ENCODE data around the gene NASP. TPM values are rescaled to one million over a fixed set of nuclear protein-coding genes. Genes with fewer than 3 reads are reported as not detected.

Gene NASP
- total and polyA plus RNA-seq, 2 experiments from 2014 or later: 294 to 1,039 TPM

DNA sequence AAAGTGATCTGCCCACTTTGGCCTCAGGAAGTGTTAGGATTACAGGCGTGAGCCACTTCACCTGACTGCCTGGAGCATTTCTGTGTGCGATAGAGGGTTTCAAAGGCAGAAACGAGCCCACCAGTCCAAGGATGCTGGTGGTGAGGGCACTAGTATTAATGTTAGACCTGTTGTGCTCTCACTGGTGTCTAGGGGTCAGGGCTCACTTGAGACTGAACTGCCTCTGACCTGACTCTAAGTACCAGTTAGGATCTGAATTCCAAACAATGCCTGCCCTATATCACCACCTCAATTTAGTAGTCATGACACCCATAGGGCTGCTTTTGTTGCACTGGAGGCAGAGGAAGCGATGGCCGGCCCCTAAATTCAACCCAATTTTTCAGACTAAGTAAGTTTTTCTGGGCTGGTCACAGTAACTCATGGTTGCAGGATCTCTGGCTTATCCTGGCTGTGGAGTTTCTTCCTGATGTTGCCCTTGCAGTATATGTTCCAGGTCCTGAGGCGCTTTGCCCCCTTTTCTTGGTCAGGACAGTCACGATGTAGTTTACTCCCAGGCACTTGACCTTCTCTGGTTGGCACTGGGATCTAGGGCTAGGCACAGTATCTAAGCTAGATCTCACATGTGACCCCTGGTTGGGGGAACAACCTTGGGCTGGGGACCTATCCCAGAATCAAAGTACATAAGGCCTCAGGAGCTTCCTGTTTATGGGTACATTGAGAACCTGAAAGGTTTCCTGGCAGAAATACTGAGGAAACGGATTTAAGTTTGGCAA is 35.5 kb downstream of the NASP start (continued):
- TF ChIP-seq, protein P1, sequence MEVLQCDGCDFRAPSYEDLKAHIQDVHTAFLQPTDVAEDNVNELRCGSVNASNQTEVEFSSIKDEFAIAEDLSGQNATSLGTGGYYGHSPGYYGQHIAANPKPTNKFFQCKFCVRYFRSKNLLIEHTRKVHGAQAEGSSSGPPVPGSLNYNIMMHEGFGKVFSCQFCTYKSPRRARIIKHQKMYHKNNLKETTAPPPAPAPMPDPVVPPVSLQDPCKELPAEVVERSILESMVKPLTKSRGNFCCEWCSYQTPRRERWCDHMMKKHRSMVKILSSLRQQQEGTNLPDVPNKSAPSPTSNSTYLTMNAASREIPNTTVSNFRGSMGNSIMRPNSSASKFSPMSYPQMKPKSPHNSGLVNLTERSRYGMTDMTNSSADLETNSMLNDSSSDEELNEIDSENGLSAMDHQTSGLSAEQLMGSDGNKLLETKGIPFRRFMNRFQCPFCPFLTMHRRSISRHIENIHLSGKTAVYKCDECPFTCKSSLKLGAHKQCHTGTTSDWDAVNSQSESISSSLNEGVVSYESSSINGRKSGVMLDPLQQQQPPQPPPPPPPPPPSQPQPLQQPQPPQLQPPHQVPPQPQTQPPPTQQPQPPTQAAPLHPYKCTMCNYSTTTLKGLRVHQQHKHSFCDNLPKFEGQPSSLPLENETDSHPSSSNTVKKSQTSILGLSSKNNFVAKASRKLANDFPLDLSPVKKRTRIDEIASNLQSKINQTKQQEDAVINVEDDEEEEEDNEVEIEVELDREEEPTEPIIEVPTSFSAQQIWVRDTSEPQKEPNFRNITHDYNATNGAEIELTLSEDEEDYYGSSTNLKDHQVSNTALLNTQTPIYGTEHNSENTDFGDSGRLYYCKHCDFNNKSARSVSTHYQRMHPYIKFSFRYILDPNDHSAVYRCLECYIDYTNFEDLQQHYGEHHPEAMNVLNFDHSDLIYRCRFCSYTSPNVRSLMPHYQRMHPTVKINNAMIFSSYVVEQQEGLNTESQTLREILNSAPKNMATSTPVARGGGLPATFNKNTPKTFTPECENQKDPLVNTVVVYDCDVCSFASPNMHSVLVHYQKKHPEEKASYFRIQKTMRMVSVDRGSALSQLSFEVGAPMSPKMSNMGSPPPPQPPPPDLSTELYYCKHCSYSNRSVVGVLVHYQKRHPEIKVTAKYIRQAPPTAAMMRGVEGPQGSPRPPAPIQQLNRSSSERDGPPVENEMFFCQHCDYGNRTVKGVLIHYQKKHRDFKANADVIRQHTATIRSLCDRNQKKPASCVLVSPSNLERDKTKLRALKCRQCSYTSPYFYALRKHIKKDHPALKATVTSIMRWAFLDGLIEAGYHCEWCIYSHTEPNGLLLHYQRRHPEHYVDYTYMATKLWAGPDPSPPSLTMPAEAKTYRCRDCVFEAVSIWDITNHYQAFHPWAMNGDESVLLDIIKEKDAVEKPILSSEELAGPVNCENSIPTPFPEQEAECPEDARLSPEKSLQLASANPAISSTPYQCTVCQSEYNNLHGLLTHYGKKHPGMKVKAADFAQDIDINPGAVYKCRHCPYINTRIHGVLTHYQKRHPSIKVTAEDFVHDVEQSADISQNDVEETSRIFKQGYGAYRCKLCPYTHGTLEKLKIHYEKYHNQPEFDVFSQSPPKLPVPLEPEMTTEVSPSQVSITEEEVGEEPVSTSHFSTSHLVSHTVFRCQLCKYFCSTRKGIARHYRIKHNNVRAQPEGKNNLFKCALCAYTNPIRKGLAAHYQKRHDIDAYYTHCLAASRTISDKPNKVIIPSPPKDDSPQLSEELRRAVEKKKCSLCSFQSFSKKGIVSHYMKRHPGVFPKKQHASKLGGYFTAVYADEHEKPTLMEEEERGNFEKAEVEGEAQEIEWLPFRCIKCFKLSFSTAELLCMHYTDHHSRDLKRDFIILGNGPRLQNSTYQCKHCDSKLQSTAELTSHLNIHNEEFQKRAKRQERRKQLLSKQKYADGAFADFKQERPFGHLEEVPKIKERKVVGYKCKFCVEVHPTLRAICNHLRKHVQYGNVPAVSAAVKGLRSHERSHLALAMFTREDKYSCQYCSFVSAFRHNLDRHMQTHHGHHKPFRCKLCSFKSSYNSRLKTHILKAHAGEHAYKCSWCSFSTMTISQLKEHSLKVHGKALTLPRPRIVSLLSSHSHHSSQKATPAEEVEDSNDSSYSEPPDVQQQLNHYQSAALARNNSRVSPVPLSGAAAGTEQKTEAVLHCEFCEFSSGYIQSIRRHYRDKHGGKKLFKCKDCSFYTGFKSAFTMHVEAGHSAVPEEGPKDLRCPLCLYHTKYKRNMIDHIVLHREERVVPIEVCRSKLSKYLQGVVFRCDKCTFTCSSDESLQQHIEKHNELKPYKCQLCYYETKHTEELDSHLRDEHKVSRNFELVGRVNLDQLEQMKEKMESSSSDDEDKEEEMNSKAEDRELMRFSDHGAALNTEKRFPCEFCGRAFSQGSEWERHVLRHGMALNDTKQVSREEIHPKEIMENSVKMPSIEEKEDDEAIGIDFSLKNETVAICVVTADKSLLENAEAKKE (CRISPR knock-in tag; IDR thresholded peaks at IDR 0.05): no peak

DNA sequence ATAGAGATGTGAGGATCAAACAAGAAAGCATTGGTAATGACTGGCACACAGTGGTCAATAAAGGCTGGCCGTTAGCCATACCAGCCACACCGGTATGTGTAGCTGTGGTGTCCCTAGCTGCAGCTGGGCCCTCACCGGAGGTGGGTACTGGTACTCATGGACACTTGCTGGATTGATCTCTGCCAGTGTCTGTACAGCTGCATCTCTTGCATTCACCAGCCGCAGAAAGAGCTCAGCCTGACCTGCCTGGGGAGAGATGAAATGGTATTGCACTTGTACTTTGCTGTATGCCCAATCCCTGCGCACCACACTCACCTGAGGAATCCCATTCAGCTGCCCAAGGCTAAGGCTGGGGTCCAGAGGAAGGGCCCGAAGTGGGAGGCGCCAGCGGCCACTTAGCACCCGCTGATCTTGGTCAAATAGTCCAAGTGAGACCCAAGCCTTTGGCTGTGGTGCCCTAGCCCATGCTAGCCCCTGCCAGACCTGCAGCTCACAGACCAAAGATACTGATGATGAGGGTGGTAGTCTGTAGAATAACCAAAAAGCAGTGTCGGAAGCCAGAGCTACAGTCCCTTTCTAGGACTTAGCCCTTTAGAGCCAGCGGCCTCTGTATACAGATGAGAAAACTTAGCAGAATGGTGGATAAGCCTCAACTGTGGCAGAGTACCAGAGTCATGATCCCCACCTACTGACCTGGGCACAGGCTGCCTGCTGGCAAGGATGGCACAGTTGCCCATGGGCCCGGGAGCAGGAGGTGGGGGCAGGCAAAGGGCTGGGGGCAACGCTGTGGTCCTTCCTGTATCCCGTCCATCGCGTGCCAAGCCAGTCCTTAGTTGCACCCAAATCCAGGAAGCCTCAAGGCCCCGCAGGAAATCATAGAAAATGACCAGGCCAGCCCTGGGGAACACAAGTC is 37.0 kb downstream of the NASP start:
- H3K27me3 Mint-ChIP-seq (ENCODE audit: insufficient read depth, low read depth, poor library complexity): peaks cover 25% of the 10 kb centered on the region
- Histone ChIP-seq H3K4me1 (ENCODE audit: insufficient read depth) (peaks cover 10% of the 10 kb centered on the region; the same call in 1 of the 2 replicates), H3K4me2 (no peak overlapping the region), H3K27me3 (ENCODE audit: insufficient read depth) (no peaks in the 10 kb centered on the region), H4K20me1 (replicated peaks; ENCODE audit: insufficient read depth) (peaks cover 33% of the 10 kb centered on the region), H3F3A (replicated peaks; ENCODE audit: low read depth) (peaks cover 77% of the 10 kb centered on the region), H3K4me3 (no peak overlapping the region), H3K79me2 (replicated peaks; ENCODE audit: insufficient read depth) (no peaks in the 10 kb centered on the region), H2AFZ (no peak overlapping the region), H3K9me2 (ENCODE audit: insufficient read depth) (no peaks in the 10 kb centered on the region), H3K27ac (ENCODE audit: low read depth) (peak overlapping the region; percentile 34; the same call in 1 of the 2 replicates), H3K36me3 (ENCODE audit: insufficient read depth) (peaks cover 26% of the 10 kb centered on the region)
- no peak for DNase-seq (ENCODE audit: low spot score)
- no peak overlapping the region for H3K4me3 Mint-ChIP-seq
- H3K9me3 Mint-ChIP-seq: no peaks in the 10 kb centered on the region
- peaks cover 50% of the 10 kb centered on the region for H3K36me3 Mint-ChIP-seq (ENCODE audit: low read depth)
- H3K4me1 Mint-ChIP-seq: peaks cover 7% of the 10 kb centered on the region
- ATAC-seq: peak; percentile 1; the same call in 2 of the 3 replicates
- 0 out of 2 replicates have a peak overlapping the region, but pooled peaks have one; percentile 56 for H3K27ac Mint-ChIP-seq
- TF ChIP-seq, protein P1 (CRISPR knock-in tag; IDR thresholded peaks at IDR 0.05): no peak
